Measurements from ENCODE around the gene ATG13. TPM values are rescaled to one million over a fixed set of nuclear protein-coding genes. Genes with fewer than 3 reads are reported as not detected.

Gene ATG13
- total RNA-seq, 4 donors from 2014 or later = 42.0 to 151 (median 98.0) TPM

GRCh38 chr11:46723359-46723680 lies 106.0 kb downstream of the ATG13 start:
- intact Hi-C loops (cut with DNase I; ENCODE audit: low total_unique reads) = no loop called here
- no peak for TF ChIP-seq CTCF (IDR thresholded peaks at IDR 0.05)
- TF ChIP-seq POLR2A (IDR thresholded peaks at IDR 0.05) = no peak
- no peak for DNase-seq (ENCODE audit: low spot score in 2 of 2)
- H3K4me3 ChIP-seq (ENCODE audit: low read depth, poor library complexity, severe bottlenecking) = no peak overlapping the region
- 86 to 94% methylated on average over 6 to 8 of the region's 8 CpGs for WGBS, 2 donors

GRCh38 chr11:46724088-46724487 lies 106.7 kb downstream of the ATG13 start:
- TF ChIP-seq CTCF (IDR thresholded peaks at IDR 0.05) = no peak
- no peak for TF ChIP-seq POLR2A (IDR thresholded peaks at IDR 0.05)
- no peak overlapping the region for H3K4me3 ChIP-seq (ENCODE audit: low read depth, poor library complexity, severe bottlenecking)
- WGBS, 2 donors = 59 to 68% methylated on average over 8 of the region's 8 CpGs
- intact Hi-C loops (cut with DNase I; ENCODE audit: low total_unique reads) = no loop called here
- no peak for DNase-seq (ENCODE audit: low spot score in 2 of 2)

Other genes starting within 250 kb of the ATG13 start
- 10 to 100 TPM in 3 of 4 donors, 1 to 10 TPM in 1; 6.0 to 19.4 (median 12.0) TPM for gene MDK, start 235.9 kb upstream of the ATG13 start, total RNA-seq
- 1 to 10 TPM; 1.2 to 8.1 (median 3.3) TPM for gene CHRM4, start 225.8 kb upstream of the ATG13 start, total RNA-seq
- gene AMBRA1, start 23.5 kb upstream of the ATG13 start, total RNA-seq = 10 to 100 TPM; 31.5 to 67.5 (median 36.2) TPM
- 1 to 10 TPM; 3.0 to 6.5 (median 4.8) TPM for gene HARBI1, start 326 bp upstream of the ATG13 start, total RNA-seq
- gene ARHGAP1, start 83.1 kb downstream of the ATG13 start, total RNA-seq = 10 to 100 TPM; 56.4 to 70.6 (median 64.3) TPM
- gene ZNF408, start 83.5 kb downstream of the ATG13 start, total RNA-seq = 10 to 100 TPM; 11.2 to 28.9 (median 16.2) TPM
- gene F2, start 101.7 kb downstream of the ATG13 start, total RNA-seq = not detected
- gene CKAP5, start 228.7 kb downstream of the ATG13 start, total RNA-seq = 10 to 100 TPM; 29.3 to 36.2 (median 31.3) TPM

Data from lower leg skin (tissue), 4 donors.